Peyer's patch (tissue), 4 donors: ENCODE measurements around the gene IQGAP2.

Experiments
- CTCF ChIP-seq, 6 experiments: fragments of 450-650 bp in 4 of 6; fragments of 200-600 bp in 2 of 6; sonication (generic) in 1 of 6; IDR thresholded peaks; one replicate each; pipeline ENCODE4 v1.5.1; 2017 to 2019; ENCODE audit warnings: antibody characterized with exemption in 6 of 6, mild to moderate bottlenecking in 3 of 6, moderate library complexity in 1 of 6
- POLR2A ChIP-seq, 2 donors: fragments of 450-650 bp; IDR thresholded peaks; one replicate each; pipeline ENCODE4 v1.5.1; 2017; ENCODE audit warnings: antibody characterized with exemption in 2 of 2, mild to moderate bottlenecking in 2 of 2, moderate library complexity in 2 of 2

DNA sequence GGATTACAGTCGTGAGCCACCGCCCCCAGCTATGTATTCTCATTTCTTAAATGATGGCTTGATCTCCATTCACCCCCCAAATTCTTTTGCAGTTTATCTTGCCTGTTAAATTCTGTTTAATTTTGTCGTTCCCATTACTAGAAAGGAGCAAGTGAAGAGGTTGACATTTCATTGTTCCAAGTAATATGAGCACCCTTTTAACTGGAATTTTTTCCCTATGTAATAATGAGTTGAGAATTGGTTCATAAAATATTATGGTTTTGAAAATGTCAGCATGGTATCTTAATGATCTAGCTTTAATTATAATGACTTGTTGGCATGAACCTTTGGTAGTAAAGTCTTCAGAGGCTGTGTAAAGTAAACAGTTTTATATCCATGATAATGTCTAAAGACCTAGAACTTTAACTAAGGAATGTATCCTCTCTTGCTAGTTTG lies 182.7 kb downstream of the IQGAP2 start:
- TF ChIP-seq CTCF (IDR thresholded peaks at IDR 0.05), result no peak
- TF ChIP-seq POLR2A (IDR thresholded peaks at IDR 0.05), result no peak
